Spleen (tissue), 11 donors: Measurements from ENCODE around the gene CDH13. TPM values are rescaled to one million over a fixed set of nuclear protein-coding genes. Genes with fewer than 3 reads are reported as not detected.

ENCODE experiments used
- DNase-seq: peaks from one replicate; pipeline ENCODE4 v3.0.0-alpha.2; 2020
- H3K27ac ChIP-seq, 8 donors: fragments of 200-600 bp; sonication (generic) in 7 of 8; 1 replicate in 4 of 8; 2 replicates in 4 of 8; pipeline versions ENCODE4 v1.5.0 to v1.8.0; 2016 to 2021; ENCODE audit warnings: inconsistent platforms in 4 of 8, mild to moderate bottlenecking in 4 of 8, moderate library complexity in 1 of 8
- H3K27me3 ChIP-seq, 7 donors: fragments of 200-600 bp; sonication (generic) in 6 of 7; replicated peaks in 1 of 7; 1 replicate in 4 of 7; 2 replicates in 3 of 7; pipeline versions ENCODE4 v1.5.0 to v1.8.0; 2016 to 2021; ENCODE audit warnings: inconsistent platforms in 3 of 7, mild to moderate bottlenecking in 1 of 7
- H3K36me3 ChIP-seq, 6 donors: fragments of 200-600 bp; sonication (generic) in 5 of 6; 1 replicate in 4 of 6; 2 replicates in 2 of 6; pipeline versions ENCODE4 v1.5.0 to v1.8.0; 2016 to 2021; ENCODE audit warnings: inconsistent platforms in 2 of 6
- H3K4me1 ChIP-seq, 6 donors: fragments of 200-600 bp; sonication (generic) in 5 of 6; 1 replicate in 3 of 6; 2 replicates in 3 of 6; pipeline versions ENCODE4 v1.5.0 to v1.8.0; 2016 to 2021; ENCODE audit warnings: inconsistent platforms in 3 of 6
- H3K4me3 ChIP-seq, 8 donors: fragments of 200-600 bp; sonication (generic) in 7 of 8; 1 replicate in 4 of 8; 2 replicates in 4 of 8; pipeline versions ENCODE4 v1.5.0 to v1.8.0; 2016 to 2021; ENCODE audit warnings: inconsistent platforms in 4 of 8, mild to moderate bottlenecking in 4 of 8, moderate library complexity in 2 of 8
- H3K9me3 ChIP-seq, 8 donors: fragments of 200-600 bp; sonication (generic) in 7 of 8; 1 replicate in 4 of 8; 2 replicates in 4 of 8; pipeline versions ENCODE4 v1.5.0 to v1.8.0; 2016 to 2021; ENCODE audit warnings: inconsistent platforms in 4 of 8
- POLR2A ChIP-seq, 3 donors: fragments of 450-650 bp; IDR thresholded peaks; one replicate each; pipeline ENCODE4 v1.5.1; 2017; ENCODE audit warnings: antibody characterized with exemption in 3 of 3, mild to moderate bottlenecking in 1 of 3
- POLR2AphosphoS5 ChIP-seq, 3 donors: sonication (generic); formaldehyde crosslinking; IDR thresholded peaks; one replicate each; pipeline ENCODE4 v1.5.1; 2017; ENCODE audit warnings: antibody characterized with exemption in 3 of 3
- WGBS, 5 donors: extraction: QIAGEN DNeasy Blood & Tissue Kit in 3 of 5; methylation state at CpG; one replicate each; pipeline versions ENCODE4 v1.1.5 to v1.1.7; 2013 to 2018; 5-methylcytosine and 5-hydroxymethylcytosine counted together
- intact Hi-C: fragments of 100-400 bp; cut with DNase I; formaldehyde crosslinking; loops from one replicate; pipeline ENCODE4 v1.15.0; 2023; ENCODE audit warnings: low total_unique reads
- polyA plus RNA-seq, 3 donors: library from polyadenylated mRNA; stranded (reverse); fragments of 200-250 nt; gene quantifications; one replicate each; pipeline ENCODE4 v1.2.1, GENCODE V29; 2013
- total RNA-seq, 7 donors: library from RNA; depleted of rRNA in 3 of 7; stranded (reverse); fragments of >200 nt in 3 of 7; fragmentation: NEBNext Ultra II Directional in 4 of 7; extraction: Animal tissue kit (Norgen Biotek cat#: 25700) in 4 of 7; gene quantifications; one replicate each; pipeline versions ENCODE4 v1.1.0 to v1.2.1, GENCODE V29; 2016 to 2021
- TF ChIP-seq, protein P1 (sequence below), 11 experiments: fragments of 200-600 bp in 7 of 11; fragments of 450-650 bp in 4 of 11; sonication (generic) in 4 of 11; IDR thresholded peaks in 8 of 11; conservative IDR thresholded peaks in 3 of 11; 1 replicate in 7 of 11; 2 replicates in 4 of 11; pipeline versions ENCODE4 v1.4.0 to v1.8.0; 2016 to 2021; ENCODE audit warnings: antibody characterized with exemption in 11 of 11, inconsistent platforms in 4 of 11, mild to moderate bottlenecking in 1 of 11
- donor health status: healthy with polysubstance abuse.
- donor health status: DM: no; HTN: no; CAD: no; lungs with moderate emphysema.
- donor health status: DM: no; HTN: no; CAD: no.
- donor health status: Bipolar disorder and iron deficiency.
- donor health status: healthy.
- donor health status: DM: no; HTN: no; CAD: no.
- donor health status: DM: yes; HTN: yes; CAD: no.

Gene CDH13
- total and polyA plus RNA-seq, 10 donors: 0.13 to 4.6 (median 1.1) TPM

- no peaks in the 10 kb centered on the region for H3K9me3 ChIP-seq
- TF ChIP-seq, protein P1, sequence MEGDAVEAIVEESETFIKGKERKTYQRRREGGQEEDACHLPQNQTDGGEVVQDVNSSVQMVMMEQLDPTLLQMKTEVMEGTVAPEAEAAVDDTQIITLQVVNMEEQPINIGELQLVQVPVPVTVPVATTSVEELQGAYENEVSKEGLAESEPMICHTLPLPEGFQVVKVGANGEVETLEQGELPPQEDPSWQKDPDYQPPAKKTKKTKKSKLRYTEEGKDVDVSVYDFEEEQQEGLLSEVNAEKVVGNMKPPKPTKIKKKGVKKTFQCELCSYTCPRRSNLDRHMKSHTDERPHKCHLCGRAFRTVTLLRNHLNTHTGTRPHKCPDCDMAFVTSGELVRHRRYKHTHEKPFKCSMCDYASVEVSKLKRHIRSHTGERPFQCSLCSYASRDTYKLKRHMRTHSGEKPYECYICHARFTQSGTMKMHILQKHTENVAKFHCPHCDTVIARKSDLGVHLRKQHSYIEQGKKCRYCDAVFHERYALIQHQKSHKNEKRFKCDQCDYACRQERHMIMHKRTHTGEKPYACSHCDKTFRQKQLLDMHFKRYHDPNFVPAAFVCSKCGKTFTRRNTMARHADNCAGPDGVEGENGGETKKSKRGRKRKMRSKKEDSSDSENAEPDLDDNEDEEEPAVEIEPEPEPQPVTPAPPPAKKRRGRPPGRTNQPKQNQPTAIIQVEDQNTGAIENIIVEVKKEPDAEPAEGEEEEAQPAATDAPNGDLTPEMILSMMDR (IDR thresholded peaks at IDR 0.05 in 8 of 11, conservative IDR thresholded peaks at IDR 0.05 in 3 of 11): no peak
- TF ChIP-seq POLR2AphosphoS5 (IDR thresholded peaks at IDR 0.05): no peak
- TF ChIP-seq POLR2A (IDR thresholded peaks at IDR 0.05): no peak
- peaks cover 0 to 9% (median 0%) of the 10 kb centered on the region in 6 donors for H3K4me1 ChIP-seq
- H3K27me3 ChIP-seq: peaks cover 0 to 3% (median 0%) of the 10 kb centered on the region in 7 donors
- no peaks in the 10 kb centered on the region for H3K36me3 ChIP-seq
- intact Hi-C loops: no loop called here
- H3K4me3 ChIP-seq: no peak overlapping the region
- no peak for DNase-seq
- no peak overlapping the region for H3K27ac ChIP-seq
- WGBS, 5 donors: 53 to 78% (median 67%) methylated on average over 6 of the region's 6 CpGs
Observed at GRCh38 chr16:83722456-83723183, 1095.9 kb downstream of the CDH13 start.

DNA sequence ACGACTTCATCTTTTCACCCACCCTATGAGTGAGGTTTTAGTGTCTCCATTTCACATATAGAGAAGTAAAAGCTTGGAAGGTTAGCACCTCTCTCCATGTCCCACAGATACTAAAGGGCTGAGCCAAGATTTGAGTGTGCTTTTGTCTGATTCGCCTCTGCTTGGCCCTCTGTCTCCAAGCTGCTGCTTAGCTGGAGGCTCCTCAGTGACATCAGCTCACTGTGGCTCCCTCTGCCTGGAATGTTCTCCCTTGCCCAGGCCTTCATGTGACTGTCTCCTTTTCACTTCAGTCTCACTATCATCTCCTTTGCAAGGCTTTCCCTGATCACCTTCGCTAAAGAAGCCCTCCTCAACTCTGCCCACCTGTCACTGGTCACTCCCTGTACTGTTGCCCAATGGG lies 1096.5 kb downstream of the CDH13 start:
- WGBS, 5 donors: 76 to 80% (median 76%) methylated on average over 3 of the region's 3 CpGs
- Histone ChIP-seq H3K36me3 (no peaks in the 10 kb centered on the region), H3K9me3 (no peaks in the 10 kb centered on the region), H3K27ac (no peak overlapping the region), H3K4me1 (peaks cover 0 to 12% (median 0%) of the 10 kb centered on the region in 6 donors), H3K27me3 (peaks cover 0 to 3% (median 0%) of the 10 kb centered on the region in 7 donors), H3K4me3 (no peak overlapping the region)
- TF ChIP-seq POLR2AphosphoS5 (IDR thresholded peaks at IDR 0.05) (no peak), POLR2A (IDR thresholded peaks at IDR 0.05) (no peak)
- TF ChIP-seq, protein P1 (IDR thresholded peaks at IDR 0.05 in 8 of 11, conservative IDR thresholded peaks at IDR 0.05 in 3 of 11): no peak
- DNase-seq: no peak
- intact Hi-C loops: no loop called here

DNA sequence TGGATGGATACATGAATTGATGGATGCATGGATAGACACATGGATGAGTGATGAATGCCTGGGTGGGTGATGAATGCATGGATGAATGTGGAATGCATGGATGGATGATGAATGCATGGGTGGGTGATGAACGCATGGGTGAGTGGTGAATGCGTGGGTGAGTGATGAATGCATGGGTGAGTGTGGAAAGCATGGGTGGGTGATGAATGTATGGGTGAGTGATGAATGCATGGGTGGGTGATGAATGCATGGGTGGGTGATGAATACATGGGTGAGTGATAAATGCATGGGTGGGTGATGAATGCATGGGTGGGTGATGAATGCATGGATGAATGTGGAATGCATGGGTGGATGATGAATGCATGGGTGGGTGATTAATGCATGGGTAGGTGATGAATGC lies 1097.1 kb downstream of the CDH13 start:
- no peak overlapping the region for H3K27ac ChIP-seq
- intact Hi-C loops: no loop called here
- H3K36me3 ChIP-seq: no peaks in the 10 kb centered on the region
- H3K9me3 ChIP-seq: no peaks in the 10 kb centered on the region
- TF ChIP-seq, protein P1 (IDR thresholded peaks at IDR 0.05 in 8 of 11, conservative IDR thresholded peaks at IDR 0.05 in 3 of 11): no peak
- TF ChIP-seq POLR2A (IDR thresholded peaks at IDR 0.05) (no peak), POLR2AphosphoS5 (IDR thresholded peaks at IDR 0.05) (no peak)
- WGBS, 5 donors: 89 to 94% (median 92%) methylated on average over 2 of the region's 2 CpGs
- H3K27me3 ChIP-seq: peaks cover 0 to 3% (median 0%) of the 10 kb centered on the region in 7 donors
- DNase-seq: no peak
- no peak overlapping the region for H3K4me3 ChIP-seq
- H3K4me1 ChIP-seq: peaks cover 0 to 12% (median 0%) of the 10 kb centered on the region in 6 donors

GRCh38 chr16:83724585-83724984 lies 1097.8 kb downstream of the CDH13 start:
- TF ChIP-seq POLR2A (IDR thresholded peaks at IDR 0.05) (no peak), POLR2AphosphoS5 (IDR thresholded peaks at IDR 0.05) (no peak)
- TF ChIP-seq, protein P1 (IDR thresholded peaks at IDR 0.05 in 8 of 11, conservative IDR thresholded peaks at IDR 0.05 in 3 of 11): no peak
- intact Hi-C loops: no loop called here

More at GRCh38 chr16:83724585-83724984, 1097.8 kb downstream of the CDH13 start:
- no peak overlapping the region for H3K27ac ChIP-seq
- no peak overlapping the region for H3K4me3 ChIP-seq
- H3K27me3 ChIP-seq: peaks cover 0 to 3% (median 0%) of the 10 kb centered on the region in 7 donors
- H3K36me3 ChIP-seq: no peaks in the 10 kb centered on the region
- peaks cover 0 to 12% (median 0%) of the 10 kb centered on the region in 6 donors for H3K4me1 ChIP-seq
- no peaks in the 10 kb centered on the region for H3K9me3 ChIP-seq
- no peak for DNase-seq
- WGBS, 5 donors: 79 to 91% (median 82%) methylated on average over 2 of the region's 2 CpGs
